Measurements from ENCODE around the gene STH.
"Not testable (repeated sequence)": the region's sequence is repeated elsewhere in the genome, so short reads cannot be mapped to it uniquely, and the experiment has no call there.

STH gene, protein sequence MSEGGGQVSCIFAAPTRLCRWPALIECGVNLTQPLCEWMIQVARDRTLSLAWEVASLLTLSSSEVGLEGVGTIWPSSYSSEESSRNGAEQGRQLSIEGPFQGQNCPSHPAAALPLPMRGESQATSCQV

DNA sequence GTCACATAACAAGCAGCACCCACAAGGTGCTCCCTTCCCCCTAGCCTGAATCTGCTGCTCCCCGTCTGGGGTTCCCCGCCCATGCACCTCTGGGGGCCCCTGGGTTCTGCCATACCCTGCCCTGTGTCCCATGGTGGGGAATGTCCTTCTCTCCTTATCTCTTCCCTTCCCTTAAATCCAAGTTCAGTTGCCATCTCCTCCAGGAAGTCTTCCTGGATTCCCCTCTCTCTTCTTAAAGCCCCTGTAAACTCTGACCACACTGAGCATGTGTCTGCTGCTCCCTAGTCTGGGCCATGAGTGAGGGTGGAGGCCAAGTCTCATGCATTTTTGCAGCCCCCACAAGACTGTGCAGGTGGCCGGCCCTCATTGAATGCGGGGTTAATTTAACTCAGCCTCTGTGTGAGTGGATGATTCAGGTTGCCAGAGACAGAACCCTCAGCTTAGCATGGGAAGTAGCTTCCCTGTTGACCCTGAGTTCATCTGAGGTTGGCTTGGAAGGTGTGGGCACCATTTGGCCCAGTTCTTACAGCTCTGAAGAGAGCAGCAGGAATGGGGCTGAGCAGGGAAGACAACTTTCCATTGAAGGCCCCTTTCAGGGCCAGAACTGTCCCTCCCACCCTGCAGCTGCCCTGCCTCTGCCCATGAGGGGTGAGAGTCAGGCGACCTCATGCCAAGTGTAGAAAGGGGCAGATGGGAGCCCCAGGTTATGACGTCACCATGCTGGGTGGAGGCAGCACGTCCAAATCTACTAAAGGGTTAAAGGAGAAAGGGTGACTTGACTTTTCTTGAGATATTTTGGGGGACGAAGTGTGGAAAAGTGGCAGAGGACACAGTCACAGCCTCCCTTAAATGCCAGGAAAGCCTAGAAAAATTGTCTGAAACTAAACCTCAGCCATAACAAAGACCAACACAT lies at the start of gene STH:
TSS of gene STH (plus strand) at position 264 of the 913 bp plus-strand sequence. CDS start at position 294, 30 bp downstream.
- no peak for FAIRE-seq

DNA sequence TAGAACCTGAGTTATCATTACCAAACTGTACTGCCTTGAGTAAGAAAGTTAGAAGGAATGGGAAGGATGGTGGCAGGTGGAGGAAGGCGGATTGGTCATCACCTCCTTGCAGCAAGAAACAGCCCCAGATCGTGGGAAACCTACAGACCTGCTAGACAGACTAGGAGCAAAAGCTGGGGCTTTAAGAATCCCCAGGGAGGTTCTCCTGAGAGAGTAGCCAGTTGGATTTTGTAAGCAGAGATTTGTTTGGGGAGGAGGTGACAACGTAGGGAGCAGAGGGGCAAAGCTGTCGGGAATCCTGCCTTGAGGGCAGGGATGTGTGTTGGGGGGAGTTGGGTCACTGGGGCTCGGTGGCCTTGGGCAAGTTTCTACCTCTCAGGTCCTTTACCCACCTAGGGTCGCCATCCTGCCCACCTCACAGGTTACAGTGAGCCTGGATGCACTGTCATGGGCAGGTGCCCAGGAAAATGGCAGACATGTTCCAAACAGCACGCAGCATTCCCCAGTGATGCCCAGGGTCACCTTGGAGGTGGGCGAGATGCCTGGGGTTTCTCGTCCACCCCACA lies 49.2 kb upstream of the STH start:
- no peak for FAIRE-seq

DNA sequence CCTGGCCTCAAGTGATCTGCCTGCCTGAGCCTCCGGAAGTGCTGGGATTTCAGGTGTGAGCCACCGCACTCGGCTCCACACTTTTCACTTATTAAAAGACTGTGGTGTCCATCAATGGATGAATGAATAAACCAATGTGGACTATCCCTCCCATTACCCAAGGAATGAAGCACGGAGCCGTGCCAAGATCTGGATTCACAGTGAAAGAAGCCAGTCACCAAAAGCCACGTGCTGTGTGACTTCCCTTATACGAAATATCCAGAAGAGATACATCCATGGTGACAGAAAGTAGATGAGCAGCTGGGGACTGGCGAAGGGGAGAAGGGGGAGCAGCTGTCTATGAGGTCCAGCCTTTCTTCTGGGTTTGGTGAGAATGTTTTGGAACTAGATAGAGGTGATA lies 48.2 kb upstream of the STH start:
- no peak for FAIRE-seq

DNA sequence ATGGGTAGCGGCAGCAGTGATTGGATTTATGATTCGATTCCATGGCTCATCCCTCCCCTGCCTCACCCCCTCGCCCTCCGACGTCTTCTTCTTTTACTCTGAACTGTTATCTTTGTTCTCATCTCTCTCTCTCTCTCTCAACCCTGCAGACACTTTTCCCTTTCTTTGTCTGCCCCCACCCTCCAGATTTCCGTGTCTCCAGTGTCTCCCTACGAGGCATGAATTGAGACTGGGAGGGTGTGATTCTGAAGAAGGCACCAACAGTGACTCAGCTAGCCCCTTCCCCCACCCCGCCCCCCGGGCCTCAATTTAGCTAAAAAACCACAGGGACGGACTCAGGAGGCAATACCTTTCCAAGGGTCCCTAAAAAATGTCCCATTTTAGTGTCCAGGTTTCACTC lies 47.6 kb upstream of the STH start:
- no peak for FAIRE-seq

DNA sequence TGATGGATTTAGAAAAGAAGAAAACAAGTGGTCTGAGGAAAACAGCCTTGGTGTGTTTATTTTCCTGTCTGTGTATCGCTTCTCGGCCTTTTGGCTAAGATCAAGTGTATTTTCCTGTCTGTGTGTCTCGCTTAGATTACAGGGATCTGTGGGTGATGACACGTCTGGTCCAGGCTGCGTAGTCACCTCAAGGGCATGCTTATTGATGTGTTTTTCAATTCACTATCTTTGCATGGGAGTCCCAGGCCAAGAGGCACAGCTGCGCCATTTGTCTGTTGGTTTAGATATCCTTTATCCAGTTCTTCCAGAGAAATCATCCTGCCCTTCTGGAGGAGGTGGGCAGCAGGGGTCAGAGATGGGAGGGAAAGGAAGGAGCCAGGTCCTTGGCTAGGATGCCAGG lies 47.1 kb upstream of the STH start:
- no peak for FAIRE-seq

DNA sequence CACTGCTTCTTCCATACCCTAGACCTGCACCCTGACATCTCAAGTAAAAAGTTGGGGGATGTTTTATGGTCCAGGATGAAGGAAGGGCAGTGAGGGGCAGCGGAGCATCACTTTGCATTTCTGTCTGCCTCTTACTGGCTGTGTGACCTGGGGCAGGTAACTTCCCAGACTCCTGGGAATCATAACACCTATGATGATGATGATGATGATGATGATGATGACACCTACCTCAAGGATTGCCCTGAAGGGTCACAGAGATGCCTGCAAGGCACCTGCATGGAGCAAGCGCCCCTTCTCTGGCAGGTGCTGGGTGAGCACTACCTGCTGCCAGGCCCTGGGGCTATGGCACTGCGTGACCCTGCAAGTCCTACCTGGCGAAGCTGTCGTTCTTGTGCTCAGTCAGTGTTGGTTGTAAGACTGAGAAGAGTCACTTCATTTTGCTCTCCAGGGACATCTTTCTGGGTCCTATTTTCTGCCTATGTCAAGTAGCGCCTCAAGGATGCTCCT lies 46.2 kb upstream of the STH start:
- FAIRE-seq: no peak

DNA sequence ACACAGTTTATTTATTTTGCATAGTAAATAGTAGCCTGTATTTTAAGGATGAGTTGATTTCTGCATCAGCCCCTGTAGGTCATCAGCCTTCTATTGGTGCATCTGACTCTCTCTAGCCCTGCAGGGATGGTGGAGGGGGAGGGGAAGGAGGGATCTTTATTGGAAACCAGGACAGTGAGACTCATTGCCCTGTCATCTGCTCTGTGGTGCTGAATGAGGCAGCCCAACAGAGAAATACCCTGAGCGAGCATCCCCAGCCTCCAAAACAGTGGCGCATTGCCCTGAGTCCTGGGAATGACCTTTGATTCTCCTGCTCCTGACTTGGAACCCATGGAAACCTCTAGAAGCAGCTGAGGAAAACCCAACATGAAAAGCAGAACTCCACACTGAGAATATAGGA lies 45.5 kb upstream of the STH start:
- FAIRE-seq: no peak

DNA sequence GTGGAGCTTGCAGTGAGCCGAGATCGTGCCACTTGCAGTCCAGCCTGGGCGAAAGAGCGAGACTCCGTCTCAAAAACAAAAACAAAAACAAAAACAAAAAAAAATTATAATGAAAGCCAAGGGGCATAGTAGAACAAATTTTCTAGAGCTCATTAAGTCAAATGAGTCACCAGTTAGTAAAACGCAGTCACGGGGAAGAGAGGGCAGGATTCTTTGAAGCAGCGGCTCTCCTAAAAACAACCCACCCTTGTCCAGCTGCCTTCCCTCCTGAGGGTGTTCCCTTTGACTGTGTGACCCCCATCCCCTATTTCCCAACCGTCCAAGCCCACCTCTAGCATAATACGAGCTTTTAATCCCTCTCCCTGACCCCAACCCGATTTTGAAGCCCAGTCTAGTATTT lies 44.1 kb upstream of the STH start:
- FAIRE-seq: no peak

DNA sequence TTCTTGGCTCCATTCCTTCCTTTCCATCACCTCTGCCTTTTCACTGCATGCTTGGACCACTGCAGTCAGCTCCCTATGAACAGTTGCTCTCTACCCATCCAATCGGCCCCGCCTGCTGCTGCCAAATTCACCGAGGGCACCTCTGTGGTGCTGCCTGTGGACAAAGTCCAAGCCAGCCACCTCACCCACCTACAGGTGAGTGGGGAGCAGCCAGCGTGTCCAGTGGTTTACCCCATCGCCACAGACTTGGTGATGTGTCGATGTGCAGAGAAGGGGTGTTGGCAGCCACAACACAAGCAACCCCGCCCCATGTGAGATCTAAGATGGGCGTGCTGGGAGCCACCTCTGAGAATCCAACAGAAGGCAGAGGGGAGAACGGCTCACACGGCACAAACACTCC lies 43.7 kb upstream of the STH start:
- no peak for FAIRE-seq

DNA sequence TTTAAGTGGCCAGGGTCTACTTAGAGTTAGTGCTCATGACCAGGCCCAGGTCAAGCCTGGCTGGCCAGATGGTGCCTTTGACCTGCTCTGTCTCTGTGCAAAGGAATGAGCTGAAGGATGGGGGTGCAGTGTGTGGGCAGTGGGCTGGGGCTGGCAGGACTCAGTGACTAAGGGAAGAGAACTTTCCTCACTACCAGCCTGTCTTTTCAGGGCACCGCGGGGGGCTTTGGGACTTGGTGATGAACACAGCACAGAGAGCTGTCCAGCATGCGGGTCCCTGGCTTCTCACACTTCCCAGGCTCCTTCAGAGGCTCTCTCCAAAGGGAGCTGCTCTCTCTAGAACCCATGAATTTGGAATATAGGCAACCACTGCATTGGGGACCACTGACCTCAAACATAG lies 43.0 kb upstream of the STH start:
- no peak for FAIRE-seq

DNA sequence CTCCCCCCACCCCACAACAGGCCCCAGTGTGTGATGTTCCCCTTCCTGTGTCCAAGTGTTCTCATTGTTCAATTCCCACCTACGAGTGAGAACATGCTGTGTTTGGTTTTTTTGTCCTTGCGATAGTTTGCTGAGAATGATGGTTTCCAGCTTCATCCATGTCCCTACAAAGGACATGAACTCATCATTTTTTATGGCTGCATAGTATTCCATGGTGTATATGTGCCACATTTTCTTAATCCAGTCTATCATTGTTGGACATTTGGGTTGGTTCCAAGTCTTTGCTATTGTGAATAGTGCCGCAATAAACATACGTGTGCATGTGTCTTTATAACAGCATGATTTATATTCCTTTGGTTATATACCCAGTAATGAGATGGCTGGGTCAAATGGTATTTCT lies 42.3 kb upstream of the STH start:
- FAIRE-seq: not testable (repeated sequence)

DNA sequence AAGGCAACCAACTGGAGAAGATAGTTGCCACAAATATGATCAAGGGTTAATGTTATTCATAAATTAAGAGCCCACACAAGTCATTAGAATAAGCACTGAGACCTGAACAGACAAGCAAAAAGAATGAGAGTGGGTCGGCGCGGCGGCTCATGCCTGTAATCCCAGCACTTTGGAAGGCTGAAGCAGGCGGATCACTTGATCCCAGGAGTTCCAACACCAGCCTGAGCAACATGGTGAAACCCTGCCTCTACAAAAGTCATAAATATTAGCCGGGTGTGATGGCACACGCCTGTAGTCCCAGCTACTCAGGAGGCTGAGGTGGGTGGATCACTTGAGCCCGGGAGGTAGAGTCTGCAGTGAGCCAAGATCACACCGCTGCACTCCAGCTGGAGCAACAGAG lies 40.7 kb upstream of the STH start:
- no peak for FAIRE-seq

DNA sequence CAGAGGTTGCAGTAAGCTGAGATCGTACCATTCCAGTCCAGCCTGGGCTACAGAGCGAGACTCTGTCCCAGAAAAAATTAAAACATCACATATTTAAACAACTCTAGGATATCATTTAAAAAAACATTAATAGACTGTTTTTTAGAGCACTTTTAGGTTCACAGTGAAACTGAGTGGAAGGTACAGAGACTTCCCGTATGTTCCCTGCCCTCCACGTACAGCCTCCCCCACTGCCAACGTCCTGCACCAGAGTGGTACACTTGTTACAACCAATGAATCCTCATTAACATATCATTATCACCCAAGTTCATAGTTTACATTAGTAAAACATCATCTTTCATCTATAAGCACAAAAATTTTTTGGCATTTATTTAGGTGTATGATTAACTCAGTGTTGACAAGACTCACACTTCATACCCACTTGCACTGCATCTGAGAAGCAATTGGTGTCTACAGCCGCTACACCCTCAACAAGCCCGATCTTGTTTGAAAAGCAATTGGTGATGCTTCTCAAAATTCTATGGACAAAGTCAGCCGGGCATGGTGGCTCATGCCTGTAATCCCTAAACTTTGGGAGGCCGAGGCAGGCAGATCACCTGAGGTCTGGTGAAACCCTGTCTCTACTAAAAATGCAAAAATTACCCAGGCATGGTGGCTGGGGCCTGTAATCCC lies 39.9 kb upstream of the STH start:
- FAIRE-seq: no peak

DNA sequence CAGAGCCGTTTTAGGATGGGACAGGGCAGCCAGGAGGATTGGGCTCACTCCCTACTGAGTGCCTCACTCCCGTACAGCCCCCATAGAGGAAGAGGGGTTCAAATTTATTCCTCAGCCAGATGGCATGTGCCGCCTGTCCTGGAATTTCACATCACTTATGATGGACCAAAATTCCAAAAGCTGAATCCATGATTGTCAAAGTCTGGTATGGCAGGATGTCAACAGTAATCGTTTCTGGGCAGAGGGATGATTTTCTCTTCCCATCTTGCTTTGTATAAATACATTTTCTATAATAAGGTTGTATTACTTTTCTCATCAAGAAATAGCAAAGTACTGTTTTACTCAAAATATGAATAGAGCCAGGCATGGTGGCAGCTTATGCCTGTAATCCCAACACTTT lies 38.7 kb upstream of the STH start:
- no peak for FAIRE-seq

DNA sequence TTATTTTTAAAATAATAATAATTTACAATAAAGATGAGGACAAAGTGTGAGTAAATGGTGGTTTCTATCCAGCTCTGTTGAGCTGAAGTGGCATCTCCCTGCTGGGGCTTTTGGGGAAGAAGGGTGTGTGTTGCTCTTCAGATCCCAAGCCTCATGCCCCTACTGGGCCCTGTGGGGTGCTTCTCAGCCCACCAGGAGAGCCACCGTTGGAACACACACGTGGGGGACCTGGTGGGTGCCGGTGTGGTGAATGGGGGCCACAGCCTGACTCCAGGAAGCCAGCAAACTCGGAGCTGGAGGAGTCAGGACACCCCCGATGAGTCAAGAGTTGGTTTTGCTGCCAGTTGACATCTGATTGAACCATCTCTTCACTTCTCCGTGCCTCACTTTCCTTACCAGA lies 37.8 kb upstream of the STH start:
- FAIRE-seq: no peak

DNA sequence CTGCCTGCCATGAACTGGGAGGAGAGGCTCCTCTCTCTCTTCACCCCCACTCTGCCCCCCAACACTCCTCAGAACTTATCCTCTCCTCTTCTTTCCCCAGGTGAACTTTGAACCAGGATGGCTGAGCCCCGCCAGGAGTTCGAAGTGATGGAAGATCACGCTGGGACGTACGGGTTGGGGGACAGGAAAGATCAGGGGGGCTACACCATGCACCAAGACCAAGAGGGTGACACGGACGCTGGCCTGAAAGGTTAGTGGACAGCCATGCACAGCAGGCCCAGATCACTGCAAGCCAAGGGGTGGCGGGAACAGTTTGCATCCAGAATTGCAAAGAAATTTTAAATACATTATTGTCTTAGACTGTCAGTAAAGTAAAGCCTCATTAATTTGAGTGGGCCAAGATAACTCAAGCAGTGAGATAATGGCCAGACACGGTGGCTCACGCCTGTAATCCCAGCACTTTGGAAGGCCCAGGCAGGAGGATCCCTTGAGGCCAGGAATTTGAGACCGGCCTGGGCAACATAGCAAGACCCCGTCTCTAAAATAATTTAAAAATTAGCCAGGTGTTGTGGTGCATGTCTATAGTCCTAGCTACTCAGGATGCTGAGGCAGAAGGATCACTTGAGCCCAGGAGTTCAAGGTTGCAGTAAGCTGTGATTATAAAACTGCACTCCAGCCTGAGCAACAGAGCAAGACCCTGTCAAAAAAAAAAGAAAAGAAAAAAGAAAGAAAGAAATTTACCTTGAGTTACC lies 36.7 kb upstream of the STH start:
- FAIRE-seq: no peak

DNA sequence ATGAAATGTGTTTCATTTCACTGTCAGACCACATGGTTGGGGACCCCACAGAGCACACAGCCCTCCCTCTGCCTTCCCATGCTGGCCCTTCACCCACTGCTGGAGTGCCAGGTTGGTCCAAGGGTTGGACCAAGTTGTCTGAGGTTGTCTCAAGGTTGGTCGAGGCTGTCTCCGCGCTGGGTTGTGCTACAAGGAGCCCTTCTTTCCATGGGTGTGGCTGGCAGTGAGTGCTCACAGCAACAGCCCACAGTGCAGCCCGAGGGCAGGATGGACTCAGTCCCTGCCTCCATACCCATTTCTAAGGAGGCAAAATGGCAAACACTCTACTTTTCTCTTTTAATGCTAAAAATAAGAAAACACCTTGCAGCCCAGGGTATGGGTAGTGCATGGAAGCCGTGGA lies 35.8 kb upstream of the STH start:
- FAIRE-seq: no peak

DNA sequence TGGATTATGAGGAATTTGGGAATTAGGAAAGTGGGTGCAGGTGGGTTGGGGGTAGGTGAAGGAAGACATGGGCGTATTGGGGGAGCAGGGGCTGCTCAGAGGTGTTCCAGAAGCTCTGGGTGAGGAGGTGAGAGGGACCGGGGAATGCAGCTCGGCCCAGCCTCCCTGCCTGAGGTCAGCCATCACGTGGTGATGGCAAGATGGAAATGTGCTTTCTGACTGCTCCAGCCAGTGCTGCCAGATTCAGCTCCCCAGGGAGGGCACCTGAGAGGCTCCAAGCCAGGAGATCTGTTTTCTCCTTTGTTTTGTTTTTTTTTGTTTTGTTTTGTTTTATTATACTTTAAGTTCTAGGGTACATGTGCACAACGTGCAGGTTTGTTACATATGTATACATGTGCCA lies 35.2 kb upstream of the STH start:
- no peak for FAIRE-seq

DNA sequence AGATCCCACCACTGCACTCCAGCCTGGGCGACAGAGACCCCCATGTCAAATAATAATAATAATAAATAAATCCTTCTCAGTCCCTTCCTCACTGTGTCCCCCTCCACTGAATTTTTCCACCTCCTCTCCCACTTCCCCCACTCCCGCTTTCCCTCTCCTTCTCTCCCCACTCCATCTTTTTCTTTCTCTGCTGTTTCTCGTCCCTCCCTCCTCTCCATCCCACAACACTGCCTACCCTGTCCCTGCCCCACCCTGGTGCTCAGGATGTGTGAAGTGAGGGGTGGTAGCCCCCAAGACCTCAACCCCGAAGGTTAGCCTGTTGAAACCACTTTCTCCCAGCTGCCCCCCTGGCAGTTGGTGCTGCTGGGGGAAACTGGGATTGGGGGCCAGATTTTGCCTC lies 34.4 kb upstream of the STH start:
- FAIRE-seq: no peak

DNA sequence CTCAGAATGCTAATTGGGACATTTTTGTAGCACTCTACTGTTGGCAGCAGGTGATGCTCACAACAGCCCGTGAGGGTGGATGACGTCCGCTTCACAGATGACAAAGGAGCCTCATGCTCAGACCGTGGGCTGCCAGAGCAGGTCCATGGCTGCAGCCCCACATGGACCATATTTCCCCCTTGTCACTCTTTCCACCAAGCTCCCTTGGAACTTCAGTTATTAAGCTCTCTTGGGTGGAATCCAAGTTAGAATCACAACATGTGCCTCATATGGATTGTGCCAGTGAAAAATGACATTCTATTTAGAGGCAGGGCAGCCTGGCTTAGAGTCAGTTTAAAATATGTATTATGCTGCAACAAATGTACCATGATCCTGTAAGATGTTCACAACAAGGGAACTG lies 33.2 kb upstream of the STH start:
- no peak for FAIRE-seq

DNA sequence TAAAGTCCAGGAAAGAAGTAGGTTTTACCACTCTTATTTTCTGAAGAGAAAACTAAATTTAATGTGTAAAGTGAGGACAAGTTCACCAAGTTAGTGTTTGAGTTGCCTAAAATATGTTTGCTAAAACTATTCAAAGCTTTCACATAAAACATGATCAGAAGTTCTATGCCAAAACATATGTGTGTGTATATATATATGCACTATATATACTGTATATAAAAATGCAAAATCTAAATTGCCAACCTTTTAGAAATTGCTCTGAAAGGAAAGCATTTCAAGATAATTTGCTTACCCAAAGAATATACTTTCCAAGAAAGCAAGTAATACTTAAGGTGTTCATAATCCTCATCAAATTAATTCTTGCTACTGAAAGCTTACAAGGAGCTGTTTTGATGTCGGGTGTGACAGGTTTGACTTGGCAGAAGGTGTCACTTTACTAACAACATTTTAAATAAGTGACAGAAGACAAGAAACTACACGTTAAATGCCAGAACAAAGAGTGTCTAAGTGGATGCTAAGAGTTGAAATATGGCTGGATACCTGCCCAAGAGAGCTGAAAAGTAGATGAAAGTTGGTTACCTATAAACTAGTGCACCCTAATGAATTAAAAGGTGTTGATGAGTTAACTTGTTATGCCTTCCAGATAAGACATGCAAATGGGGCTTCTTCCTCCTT lies 32.3 kb upstream of the STH start:
- no peak for FAIRE-seq

DNA sequence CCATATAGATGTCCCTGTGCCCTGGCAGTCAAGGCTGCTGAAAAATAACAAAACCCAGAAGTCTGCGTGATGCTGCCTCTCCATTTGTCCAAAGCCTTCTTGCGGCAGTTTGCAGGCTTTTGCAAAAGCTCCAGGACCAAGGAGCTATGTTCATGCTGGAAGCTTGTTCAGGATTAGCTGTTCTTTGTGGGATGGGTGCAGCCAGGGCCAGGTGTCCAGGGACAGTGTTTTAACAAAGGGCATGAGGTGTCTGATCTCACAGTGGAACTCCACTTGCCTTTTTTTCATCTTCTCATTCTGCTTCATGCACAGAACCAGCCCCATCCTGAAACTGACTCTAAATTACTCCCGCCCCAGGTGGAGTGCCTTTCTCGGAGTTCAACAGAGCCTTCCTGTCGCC lies 31.7 kb upstream of the STH start:
- no peak for FAIRE-seq
